ENCODE results near the gene RTL10. TPM values are rescaled to one million over a fixed set of nuclear protein-coding genes. Genes with fewer than 3 reads are reported as not detected.

The RTL10 gene
- total and polyA plus RNA-seq, 2 of the 8 experiments (the other 6 are each of a cell fraction or from before 2014, with no cell fraction given), result 11.5 to 18.8 TPM

- TF ChIP-seq BCL11A (IDR thresholded peaks at IDR 0.05; ENCODE audit: low read depth in 2 of 2, low read length in 2 of 2), result no peak
- no peak for TF ChIP-seq CHD1 (IDR thresholded peaks at IDR 0.05; ENCODE audit: low read depth, low read length)
- TF ChIP-seq RXRA (IDR thresholded peaks at IDR 0.05; ENCODE audit: insufficient read depth, low read depth, low read length), result no peak
- no peak for TF ChIP-seq MAX (IDR thresholded peaks at IDR 0.05)
- no peak for TF ChIP-seq RFX5 (IDR thresholded peaks at IDR 0.05; ENCODE audit: borderline replicate concordance, low read depth, low read length)
- no peak for TF ChIP-seq NANOG (IDR thresholded peaks at IDR 0.05; ENCODE audit: insufficient read depth, low read depth, low read length, poor library complexity, severe bottlenecking)
Observed at GRCh38 chr22:19892925-19893324, 38.3 kb upstream of the RTL10 start (continued).
